Mesodermal cell (in vitro differentiated cells): ENCODE measurements around the gene GMIP.
A peak's percentile ranks its signal among the peaks of the same experiment; 100 is the strongest.
"Not testable (repeated sequence)": the region's sequence is repeated elsewhere in the genome, so short reads cannot be mapped to it uniquely, and the experiment has no call there.

Source experiments
- H3K27ac ChIP-seq: 2 replicates; pipeline ENCODE4 v1.7.0; 2013; ENCODE audit warnings: mild to moderate bottlenecking, low read depth, low read length, moderate library complexity; ENCODE audit not compliant: severe bottlenecking
- H3K36me3 ChIP-seq: 2 replicates; pipeline ENCODE4 v1.7.1; 2013; ENCODE audit warnings: mild to moderate bottlenecking, low read length, moderate library complexity; ENCODE audit not compliant: control insufficient read depth, insufficient read depth
- H3K4me1 ChIP-seq: one replicate; pipeline ENCODE4 v1.7.1; 2013; ENCODE audit warnings: mild to moderate bottlenecking, low read length; ENCODE audit not compliant: insufficient read depth, control insufficient read depth, poor library complexity, severe bottlenecking
- H3K4me3 ChIP-seq: 2 replicates; pipeline ENCODE4 v1.7.0; 2013; ENCODE audit warnings: low read length, control low read depth, mild to moderate bottlenecking; ENCODE audit not compliant: insufficient read depth, poor library complexity, severe bottlenecking; ENCODE audit errors: extremely low read depth
- H3K9me3 ChIP-seq: 2 replicates; pipeline ENCODE4 v1.7.1; 2013; ENCODE audit warnings: mild to moderate bottlenecking, low read length, moderate library complexity; ENCODE audit not compliant: control insufficient read depth
- WGBS, 2 experiments: methylation state at CpG; one replicate each; pipeline ENCODE4 v1.1.5; 2013; ENCODE audit warnings: missing lambda C conversion rate in 2 of 2; ENCODE audit not compliant: insufficient coverage in 2 of 2; 5-methylcytosine and 5-hydroxymethylcytosine counted together

GMIP gene

GRCh38 chr19:19623383-19623782 lies 20.1 kb downstream of the GMIP start:
- WGBS, 2 experiments: 94 to 96% methylated on average over 5 of the region's 5 CpGs
- H3K4me3 ChIP-seq: no peak overlapping the region
- H3K36me3 ChIP-seq: peaks cover 20% of the 10 kb centered on the region
- H3K27ac ChIP-seq: no peak overlapping the region
- H3K9me3 ChIP-seq: no peaks in the 10 kb centered on the region
- H3K4me1 ChIP-seq: peaks cover 7% of the 10 kb centered on the region

GRCh38 chr19:19619849-19620210 lies 23.6 kb downstream of the GMIP start:
- H3K4me1 ChIP-seq: peaks cover 2% of the 10 kb centered on the region
- no peak overlapping the region for H3K27ac ChIP-seq
- no peak overlapping the region for H3K4me3 ChIP-seq
- no peaks in the 10 kb centered on the region for H3K9me3 ChIP-seq
- peaks cover 20% of the 10 kb centered on the region for H3K36me3 ChIP-seq
- WGBS, 2 experiments: 91 to 94% methylated on average over 7 of the region's 7 CpGs

DNA sequence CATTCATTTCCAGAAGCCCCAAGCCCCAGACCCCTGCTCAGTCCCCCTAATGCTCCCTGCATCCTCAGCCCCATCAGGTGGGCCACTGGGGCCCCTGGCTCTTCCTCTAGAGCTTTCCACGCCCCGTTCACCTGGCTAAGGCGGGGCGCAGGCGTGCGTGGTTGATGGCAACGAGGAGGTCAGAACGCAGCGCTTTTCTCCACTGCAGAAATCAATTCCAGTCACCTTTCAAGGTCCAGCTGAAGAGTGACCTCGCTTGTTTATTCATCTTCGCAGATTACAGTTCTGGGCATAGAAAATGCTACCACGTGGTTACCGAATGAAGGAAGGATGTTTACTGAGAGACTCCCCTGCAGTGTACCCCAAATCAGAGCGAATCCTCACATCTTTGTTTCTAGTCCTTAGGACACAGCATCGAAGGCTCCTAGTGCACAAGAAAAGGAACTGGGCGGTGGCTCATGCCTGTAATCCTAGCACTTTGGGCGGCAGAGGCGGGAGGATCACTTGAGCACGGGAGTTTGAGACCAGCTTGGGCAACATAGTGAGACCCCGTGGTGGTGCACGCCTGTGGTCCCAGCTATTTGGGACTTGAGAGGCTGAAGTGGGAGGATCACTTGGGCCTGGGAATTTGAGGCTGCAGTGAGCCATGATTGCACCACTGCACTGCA lies 24.1 kb downstream of the GMIP start:
- 90 to 95% methylated on average over 18 to 21 of the region's 21 CpGs for WGBS, 2 experiments
- Histone ChIP-seq H3K4me1 (peaks cover 2% of the 10 kb centered on the region), H3K27ac (no peak overlapping the region), H3K4me3 (no peak overlapping the region), H3K9me3 (no peaks in the 10 kb centered on the region), H3K36me3 (peaks cover 17% of the 10 kb centered on the region)

DNA sequence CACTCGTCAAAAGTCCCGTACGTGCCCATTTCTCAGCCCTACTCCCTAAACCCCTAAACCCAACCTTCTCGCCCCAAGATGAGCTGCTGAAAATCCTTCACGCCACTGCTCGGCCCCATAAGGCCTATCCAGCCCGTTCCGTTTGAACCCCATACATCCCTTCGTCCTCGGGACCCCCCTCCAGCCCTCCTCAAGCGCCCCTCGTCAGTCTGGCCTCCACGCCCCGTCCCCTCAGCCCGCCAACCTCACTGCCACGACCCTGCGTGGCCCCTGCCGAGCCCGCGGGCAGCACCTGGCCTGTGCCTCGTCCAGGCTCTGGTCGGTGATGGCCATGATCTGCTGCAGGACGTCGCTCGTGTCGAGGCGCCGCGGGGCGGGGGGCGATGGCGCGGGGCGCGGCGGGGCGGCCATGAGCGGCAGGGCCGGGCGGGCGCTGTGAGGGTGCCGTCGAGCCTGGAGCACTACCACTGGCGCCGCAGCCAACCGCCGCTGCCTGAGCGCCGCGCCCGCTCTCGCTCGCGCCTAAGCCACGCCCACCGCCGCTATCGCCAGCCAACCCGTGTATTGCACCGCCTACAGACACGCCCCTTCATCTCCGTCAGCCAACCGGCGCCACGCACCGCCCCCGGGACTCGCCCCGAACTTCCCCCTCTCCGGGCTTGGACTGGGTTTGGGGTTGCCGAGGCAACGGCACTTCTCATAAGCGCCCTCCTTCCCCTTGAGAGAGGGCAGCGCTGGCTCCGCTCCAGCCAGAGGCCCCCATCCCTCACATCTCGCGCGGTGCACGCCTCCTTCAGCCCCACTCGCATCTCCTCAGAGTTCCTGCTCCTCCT lies 25.0 kb downstream of the GMIP start, which contains the start of gene PBX4:
Gene PBX4, minus strand, starts transcription at position 469 of the 833 bp plus-strand sequence. Its CDS starts 58 bp downstream, at position 411.
- 10 to 11% methylated on average over 68 to 76 of the region's 80 CpGs for WGBS, 2 experiments
- H3K9me3 ChIP-seq: no peaks in the 10 kb centered on the region
- H3K27ac ChIP-seq: no peak within 1 kb of the TSS

GRCh38 chr19:19615086-19615485 lies 28.4 kb downstream of the GMIP start:
- Histone ChIP-seq H3K27ac (no peak overlapping the region), H3K4me3 (no peak overlapping the region), H3K9me3 (no peaks in the 10 kb centered on the region), H3K4me1 (peaks cover 8% of the 10 kb centered on the region), H3K36me3 (no peaks in the 10 kb centered on the region)
- 100% methylated on average over 2 of the region's 3 CpGs; no CpG with 5 or more reads in 1 of the 2 experiments for WGBS, 2 experiments

More for the DNA sequence above, 25.0 kb downstream of the GMIP start, which contains the start of gene PBX4:
- Histone ChIP-seq H3K4me3 (peak within 1 kb of the TSS; percentile 49), H3K36me3 (peaks cover 9% of the 10 kb centered on the region), H3K4me1 (peaks cover 6% of the 10 kb centered on the region)

DNA sequence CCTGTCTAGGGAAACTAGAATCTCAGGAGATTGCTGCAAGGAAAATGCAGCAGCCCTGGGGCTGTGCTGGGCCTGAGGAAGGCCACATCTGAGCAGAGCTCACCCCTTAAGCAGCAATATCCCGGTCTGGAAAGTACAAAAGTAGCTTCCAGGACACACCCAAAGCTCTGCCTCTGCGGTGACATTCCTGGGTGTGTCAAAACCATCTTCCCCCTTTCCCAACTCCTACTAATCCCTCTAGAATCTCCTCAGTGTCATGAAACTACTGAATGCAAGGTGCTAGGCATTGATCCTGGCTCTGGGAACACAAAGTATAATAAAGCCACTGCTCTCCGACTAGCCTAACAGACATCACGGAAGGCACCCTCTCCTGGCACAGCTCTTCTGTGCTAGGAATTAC lies 30.0 kb downstream of the GMIP start:
- H3K4me1 ChIP-seq: peaks cover 6% of the 10 kb centered on the region
- H3K36me3 ChIP-seq: no peaks in the 10 kb centered on the region
- 86 to 96% methylated on average over 4 of the region's 4 CpGs for WGBS, 2 experiments
- H3K9me3 ChIP-seq: no peaks in the 10 kb centered on the region
- no peak overlapping the region for H3K4me3 ChIP-seq
- H3K27ac ChIP-seq: no peak overlapping the region

DNA sequence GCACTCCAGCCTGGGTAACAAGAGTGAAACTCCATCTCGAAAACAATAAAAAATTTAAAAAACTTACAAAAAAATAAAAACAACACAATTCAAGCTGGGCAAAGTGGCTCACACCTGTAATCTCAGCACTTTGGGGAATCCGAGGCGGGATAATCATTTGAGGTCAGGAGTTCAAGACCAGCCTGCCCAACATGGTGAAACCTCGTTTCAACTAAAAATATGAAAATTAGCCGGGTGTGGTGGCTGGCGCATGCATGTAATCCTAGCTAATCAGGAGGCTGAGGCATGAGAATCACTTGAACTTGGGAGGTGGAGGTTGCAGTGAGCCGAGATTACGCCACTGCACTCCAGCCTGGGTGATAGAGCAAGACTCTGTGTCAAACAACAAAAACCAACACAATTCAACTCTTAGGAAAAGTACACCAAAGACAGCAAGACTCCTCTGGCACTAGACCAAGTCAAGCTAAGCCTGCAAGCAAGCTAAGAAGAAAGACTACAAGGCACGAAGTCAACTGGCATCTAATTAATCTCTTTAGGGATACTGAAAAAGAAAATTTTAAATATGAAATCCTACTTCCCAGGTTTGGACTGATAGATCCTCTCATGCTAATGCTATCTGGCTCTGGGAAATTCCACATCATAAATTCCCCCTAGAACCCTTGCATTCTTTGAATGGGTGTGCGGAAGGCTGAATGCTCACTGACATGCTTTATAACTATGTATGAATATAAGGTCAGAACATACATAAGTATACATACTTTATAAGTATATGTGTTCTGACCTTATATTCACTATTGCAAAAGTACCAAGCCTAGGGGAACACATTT lies 32.9 kb downstream of the GMIP start:
- H3K27ac ChIP-seq: no peak overlapping the region
- 96 to 99% methylated on average over 5 of the region's 10 CpGs for whole genome bisulfite sequencing, 2 experiments
- no peaks in the 10 kb centered on the region for H3K9me3 ChIP-seq
- no peaks in the 10 kb centered on the region for H3K36me3 ChIP-seq
- peaks cover 6% of the 10 kb centered on the region for H3K4me1 ChIP-seq
- H3K4me3 ChIP-seq: no peak overlapping the region

DNA sequence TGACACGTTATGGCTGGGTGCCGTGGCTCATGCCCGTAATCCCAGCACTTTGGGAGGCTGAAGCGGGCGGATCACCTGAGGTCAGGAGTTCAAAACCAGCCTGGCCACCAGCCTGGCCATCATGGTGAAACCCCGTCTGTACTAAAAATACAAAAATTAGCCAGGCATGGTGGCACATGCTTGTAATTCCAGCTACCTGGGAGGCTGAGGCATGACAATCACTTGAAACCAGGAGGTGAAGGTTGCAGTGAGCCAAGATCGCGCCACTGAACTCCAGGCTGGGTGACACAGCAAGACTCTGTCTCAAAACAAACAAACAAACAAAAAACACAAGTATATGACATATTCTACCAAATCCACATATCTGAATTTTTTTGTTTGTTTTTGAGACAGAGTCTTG lies 36.8 kb downstream of the GMIP start:
- WGBS, 2 experiments: 95 to 97% methylated on average over 6 to 8 of the region's 8 CpGs
- not testable (repeated sequence) for H3K27ac ChIP-seq, H3K9me3 ChIP-seq, H3K4me1 ChIP-seq, H3K36me3 ChIP-seq, H3K4me3 ChIP-seq

GRCh38 chr19:19606021-19606420 lies 37.4 kb downstream of the GMIP start:
- H3K4me1 ChIP-seq: no peaks in the 10 kb centered on the region
- WGBS, 2 experiments: 100% methylated on average over 1 of the region's 1 CpG
- H3K36me3 ChIP-seq: no peaks in the 10 kb centered on the region
- H3K4me3 ChIP-seq: no peak overlapping the region
- H3K27ac ChIP-seq: no peak overlapping the region
- no peaks in the 10 kb centered on the region for H3K9me3 ChIP-seq

- no peaks in the 10 kb centered on the region for H3K4me1 ChIP-seq
- H3K27ac ChIP-seq: no peak overlapping the region
- H3K4me3 ChIP-seq: no peak overlapping the region
- no peaks in the 10 kb centered on the region for H3K9me3 ChIP-seq
- WGBS, 2 experiments: 78 to 89% methylated on average over 2 of the region's 3 CpGs
- no peaks in the 10 kb centered on the region for H3K36me3 ChIP-seq
Measured at GRCh38 chr19:19602713-19603324, 40.6 kb downstream of the GMIP start.
